CMK (cell line): ENCODE results near the gene CCNF.

ENCODE experiments used
- DNase-seq: peaks from one replicate; pipeline ENCODE4 v3.0.0-alpha.2; 2010; ENCODE audit warnings: low read depth

CCNF gene

GRCh38 chr16:2457267-2457666 is 28.0 kb downstream of the CCNF start:
- no peak for DNase-seq

- no peak for DNase-seq
These were observed 28.7 kb downstream of the CCNF start for GRCh38 chr16:2457946-2458345.

DNA sequence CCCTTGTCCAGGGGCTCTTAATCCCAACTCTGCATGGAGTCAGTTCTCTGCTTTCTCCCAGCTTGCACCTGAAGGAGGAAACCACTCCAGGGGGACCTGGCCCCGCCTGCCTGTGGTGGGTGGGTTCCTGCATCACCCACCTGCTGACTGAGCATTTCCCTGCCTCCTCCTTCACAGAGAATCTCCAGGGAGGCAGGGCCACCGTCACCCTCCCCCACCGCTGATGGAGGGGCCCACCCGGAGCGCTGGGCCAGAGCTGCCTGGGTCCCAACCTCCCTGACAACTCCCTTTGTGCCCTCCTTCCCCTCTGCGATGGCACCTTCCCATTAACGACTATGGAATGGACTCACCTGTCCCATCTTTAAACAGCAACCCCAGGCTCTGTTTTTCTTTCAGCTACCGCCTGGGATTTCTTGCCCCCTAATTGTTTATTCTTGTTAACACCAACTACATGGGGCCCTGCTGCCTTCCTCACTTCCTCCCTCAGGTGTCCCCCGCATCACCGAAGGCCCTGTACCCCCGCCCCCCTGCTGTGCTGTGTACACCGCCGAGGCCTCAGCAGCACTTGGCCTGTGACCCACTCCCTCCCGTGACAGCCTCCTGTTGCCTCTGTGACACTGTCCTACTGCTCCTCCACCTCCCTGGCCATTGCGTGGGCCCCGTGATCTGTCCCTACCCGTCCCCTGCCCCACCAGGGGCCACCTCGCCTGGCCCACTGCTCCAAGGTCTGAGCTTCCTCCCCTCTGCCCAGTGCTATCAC is 29.8 kb downstream of the CCNF start:
- DNase-seq, result no peak

GRCh38 chr16:2459647-2460390 is 30.6 kb downstream of the CCNF start, which contains the start of gene TEDC2:
TEDC2 (plus strand) TSS chr16:2460109; CDS start chr16:2460145, 36 bp downstream.
- DNase-seq, result peak; percentile 86

- no peak for DNase-seq
These were observed 31.1 kb downstream of the CCNF start for GRCh38 chr16:2460391-2460713.

DNA sequence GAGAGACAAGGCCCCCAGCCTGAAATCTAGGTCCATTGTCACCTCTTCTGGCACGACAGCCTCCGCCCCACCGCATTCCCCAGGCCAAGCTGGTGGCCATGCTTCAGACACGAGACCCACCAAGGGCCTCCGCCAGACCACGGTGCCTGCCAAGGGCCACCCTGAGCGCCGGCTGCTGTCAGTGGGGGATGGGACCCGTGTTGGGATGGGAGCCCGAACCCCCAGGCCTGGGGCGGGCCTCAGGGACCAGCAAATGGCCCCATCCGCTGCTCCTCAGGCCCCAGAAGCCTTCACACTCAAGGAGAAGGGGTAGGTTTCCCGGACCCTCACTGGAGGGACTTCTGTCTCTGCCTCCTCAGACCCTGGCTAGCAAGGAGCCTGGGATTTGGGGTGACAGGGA is 31.7 kb downstream of the CCNF start:
- no peak for DNase-seq

DNA sequence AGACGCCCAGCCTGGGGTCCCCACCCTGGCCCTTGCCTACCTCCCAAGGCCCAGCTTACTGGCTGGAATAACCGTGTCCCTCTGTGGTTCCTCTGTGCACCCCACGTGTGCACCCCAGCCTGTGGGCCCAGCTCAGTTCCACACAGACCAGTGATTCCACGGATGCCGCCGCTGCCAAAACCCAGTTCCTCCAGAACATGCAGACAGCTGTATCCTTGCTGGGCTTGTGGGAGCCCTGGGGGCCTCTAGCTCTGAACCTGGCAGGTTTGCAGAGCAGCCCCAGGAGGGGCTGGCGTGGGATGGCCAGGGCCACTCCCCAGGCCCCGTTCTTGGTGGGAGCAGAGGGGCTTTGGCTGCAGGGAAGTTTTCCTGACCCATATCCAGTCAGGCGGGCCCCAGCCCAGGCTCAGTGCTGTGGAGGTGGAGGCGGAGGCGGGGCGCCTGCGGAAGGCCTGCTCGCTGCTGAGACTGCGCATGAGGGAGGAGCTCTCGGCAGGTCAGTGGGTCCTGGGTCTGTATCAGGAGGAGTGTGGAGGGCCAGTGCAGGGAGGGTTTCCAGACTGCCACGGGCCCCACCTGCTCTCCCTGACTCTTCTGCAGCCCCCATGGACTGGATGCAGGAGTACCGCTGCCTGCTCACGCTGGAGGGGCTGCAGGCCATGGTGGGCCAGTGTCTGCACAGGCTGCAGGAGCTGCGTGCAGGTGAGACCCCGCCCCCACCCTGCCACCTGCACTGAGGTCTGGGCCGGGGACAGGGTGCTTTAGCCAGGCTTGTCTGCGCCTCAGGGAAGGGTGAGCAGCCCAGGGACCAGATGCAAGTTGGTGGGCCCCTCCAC is 33.0 kb downstream of the CCNF start:
- DNase-seq, result no peak

DNA sequence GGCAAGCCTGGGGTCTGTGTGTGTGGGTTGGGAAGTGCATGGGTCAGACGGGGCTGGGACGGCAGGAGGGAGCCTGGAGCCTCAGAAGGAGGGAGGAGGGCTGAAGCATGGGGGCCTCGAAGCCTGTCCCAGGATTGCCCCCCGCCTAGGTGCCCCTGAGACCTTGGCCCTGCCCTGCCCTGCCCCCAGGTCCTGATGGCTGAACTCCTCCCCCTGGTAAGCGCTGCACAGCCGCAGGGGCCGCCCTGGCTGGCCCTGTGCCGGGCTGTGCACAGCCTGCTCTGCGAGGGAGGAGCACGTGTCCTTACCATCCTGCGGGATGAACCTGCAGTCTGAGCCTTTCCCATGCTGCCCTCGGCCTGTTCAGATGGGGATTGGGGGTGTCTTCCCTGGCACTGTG is 35.1 kb downstream of the CCNF start:
- DNase-seq, result no peak

- DNase-seq, result no peak
These were observed 36.6 kb downstream of the CCNF start for GRCh38 chr16:2465653-2466415.

- no peak for DNase-seq
These were observed 37.6 kb downstream of the CCNF start for GRCh38 chr16:2466667-2467527.

DNA sequence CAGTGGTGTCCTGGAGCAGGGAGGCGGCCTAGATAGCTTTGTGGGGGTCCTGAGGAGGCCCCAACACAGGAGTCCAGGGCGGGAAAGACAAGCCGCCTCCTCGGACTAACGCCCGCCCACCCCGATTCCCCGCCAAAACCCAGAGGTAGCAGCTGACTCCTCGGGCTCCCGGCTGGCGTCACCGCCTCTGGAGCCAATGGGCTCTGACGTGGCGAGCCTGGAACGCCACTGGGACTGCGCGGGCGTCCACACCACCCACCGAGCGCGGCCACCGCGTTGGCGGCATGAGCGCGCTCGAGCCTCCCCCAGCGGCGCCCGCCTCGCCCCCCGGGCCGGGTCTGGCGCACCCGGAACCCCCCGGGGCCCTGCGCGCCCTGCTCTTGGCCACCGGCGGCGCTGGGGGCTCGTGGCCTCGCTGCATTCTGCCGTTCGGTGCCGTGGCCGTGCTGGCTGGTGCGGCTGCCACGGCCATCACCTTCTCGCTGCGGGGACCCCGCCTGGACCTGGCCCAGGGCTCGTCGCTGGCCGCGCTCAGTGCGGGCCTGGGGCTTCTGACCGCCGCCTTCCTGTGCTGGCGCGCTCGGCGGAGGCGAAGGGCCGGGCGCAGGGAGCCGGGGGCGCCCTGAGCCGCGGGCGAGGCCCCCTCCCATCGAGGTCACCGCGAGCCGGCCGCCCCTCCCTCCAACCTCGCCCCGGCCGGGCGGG is 38.4 kb downstream of the CCNF start:
- no peak for DNase-seq

DNA sequence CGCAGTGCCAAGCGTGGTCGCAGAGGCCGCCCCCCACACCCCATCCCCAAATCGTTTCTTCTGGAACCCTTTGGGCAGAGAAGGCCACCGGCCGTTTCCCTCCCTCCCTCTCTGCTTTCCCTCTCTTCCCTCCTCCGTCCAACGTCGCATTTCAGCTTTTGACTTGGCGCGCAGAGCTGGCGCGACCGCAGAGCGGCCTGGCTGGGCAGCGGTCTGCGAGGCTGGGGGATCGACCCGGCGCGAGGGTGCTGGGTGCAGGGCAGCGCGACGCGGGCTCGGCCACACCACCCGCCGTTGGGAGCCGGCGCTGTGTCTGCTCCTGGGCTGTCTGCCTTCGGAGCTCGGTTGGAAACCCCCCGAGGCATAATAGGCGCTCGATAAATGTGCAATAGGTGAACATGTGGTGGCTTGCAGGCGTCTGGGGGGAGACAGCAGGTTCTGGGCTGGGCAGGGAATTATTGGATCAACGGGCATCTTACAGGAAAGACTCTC is 39.0 kb downstream of the CCNF start:
- no peak for DNase-seq

DNA sequence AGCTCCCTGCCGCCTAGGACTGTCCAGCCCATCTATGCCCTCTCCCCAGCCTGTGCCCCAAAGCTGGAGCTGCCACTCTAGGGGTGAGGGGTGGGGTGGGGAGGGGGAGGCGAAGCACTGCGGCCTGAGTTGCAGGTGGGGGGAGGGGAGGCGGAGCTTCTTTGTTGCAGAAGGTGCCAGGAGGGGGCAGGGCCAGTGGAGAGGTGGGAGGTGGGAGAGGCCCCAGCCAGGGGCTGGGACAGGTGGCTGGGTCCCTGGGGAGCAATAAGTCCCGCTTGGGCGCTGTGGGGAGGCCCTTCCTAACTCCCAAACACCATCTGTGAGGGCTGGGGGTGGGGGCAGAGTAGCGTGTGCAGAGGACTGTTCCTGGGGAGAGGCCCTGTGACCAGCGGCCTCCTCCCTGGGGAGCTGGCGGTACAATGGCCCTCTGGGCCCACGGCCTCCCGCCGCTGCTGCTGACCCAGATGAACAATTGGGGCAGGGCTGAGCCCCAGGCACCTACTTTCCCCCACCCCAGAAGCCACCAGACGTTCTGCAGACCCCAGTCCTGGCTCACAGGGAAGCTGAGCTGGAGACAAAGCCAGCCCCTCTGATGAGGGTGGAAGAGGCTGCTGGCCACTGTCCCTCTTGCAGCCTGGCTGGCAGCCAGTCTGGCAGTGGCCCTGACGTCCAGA is 39.6 kb downstream of the CCNF start:
- DNase-seq, result no peak

DNA sequence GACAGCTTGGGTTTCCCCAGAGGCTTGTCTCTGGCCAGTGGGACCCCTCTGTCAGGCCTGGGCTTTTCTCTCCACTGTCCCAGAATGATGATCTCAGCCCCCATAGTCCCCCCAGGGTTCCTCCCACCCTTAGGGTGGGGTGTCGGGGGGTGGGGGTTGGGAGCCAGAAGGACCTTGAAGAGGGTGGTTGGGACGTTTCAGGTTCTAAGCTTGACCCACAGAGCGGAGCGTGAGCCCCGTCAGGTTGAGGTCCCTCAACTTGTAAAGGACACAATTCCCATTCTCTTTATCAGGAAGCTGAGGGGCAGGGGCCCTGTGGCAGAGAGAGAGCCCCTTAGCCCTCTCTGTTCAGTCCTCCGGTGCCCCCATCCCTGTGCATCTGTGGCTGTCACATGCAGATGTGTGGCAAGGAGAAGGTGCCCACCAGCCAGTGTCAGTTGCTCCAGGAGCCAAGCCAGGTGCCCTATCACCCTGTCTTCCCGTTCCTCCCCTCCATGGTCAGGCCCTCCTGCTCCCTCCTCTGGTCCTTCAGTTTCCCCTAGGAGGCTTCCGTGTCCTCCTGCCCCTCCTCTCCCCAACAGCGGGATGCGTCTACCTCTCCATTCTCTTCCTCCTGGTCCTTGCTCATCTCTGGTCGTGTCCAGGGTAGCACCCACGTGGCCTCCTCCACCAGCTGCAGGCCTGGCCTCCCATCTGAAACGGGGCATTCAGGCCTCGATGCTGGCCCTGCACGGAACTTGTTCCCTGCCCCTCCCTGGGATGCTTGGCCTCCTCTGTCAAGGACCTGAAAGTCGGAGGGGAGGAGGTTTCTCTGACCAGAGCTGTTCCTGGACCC is 40.4 kb downstream of the CCNF start:
- no peak for DNase-seq

GRCh38 chr16:2470234-2470601 is 41.0 kb downstream of the CCNF start:
- DNase-seq, result no peak

- DNase-seq, result no peak
These were observed 41.4 kb downstream of the CCNF start for GRCh38 chr16:2470603-2471015.

GRCh38 chr16:2471016-2471652 is 41.9 kb downstream of the CCNF start, which contains the start of gene NTN3:
NTN3 (plus strand) TSS chr16:2471297; CDS start chr16:2471702, 405 bp downstream.
- DNase-seq, result no peak
